SH-SY5Y (cell line): ENCODE data around the gene NFRKB.

Experiments used
- GATA2 ChIP-seq: IDR thresholded peaks from 2 replicates; pipeline ENCODE4 v1.6.1; 2011; ENCODE audit warnings: mild to moderate bottlenecking, low read depth, low read length
- GATA3 ChIP-seq: IDR thresholded peaks from 2 replicates; pipeline ENCODE4 v1.6.1; 2011; ENCODE audit warnings: low read depth, mild to moderate bottlenecking, low read length, moderate library complexity

Gene NFRKB

DNA sequence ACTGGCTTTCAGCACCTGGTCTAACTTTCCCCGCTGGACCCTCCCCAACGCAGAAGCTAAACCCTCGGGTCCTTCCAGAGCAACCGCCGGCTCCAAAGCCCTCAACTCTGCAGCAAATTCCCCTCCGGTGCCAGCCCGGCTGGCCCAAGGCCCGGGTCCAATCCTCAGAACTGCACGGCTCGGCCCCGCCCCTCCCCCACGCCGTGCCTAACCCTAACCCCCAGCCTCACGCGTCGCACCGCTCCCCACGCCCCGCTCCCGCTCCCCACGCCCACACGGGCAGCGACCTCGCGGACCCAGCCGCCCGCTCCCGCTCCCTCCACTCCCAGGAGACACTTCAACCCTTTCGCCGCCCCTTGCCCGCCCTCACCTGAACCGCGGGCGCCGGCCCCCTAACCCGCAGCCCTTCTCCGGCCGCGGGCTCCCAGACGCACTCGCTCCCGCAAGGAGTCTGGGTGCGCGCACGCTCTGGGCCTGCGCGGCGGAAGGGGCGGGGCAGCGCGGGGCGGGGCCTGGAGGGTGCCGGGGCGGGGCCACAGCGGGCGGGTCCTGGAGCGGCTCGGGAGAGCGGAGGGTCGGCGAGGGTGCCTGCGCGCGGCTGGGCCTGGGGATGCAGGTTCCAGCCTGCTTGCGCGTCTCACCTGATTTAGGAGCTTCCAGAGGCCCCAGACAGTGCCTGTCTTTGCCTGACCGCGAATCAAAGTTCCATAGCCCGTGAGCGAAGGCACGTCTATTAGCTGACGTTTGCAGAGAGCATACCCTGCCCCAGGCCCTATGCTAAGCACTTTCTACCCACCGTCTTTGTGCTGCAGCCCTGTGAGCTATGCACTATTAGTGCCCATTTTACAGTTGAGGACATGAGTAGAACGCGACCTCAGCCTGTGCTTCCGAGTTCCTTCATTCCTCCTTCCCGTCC lies at the start of gene NFRKB:
NFRKB (minus strand) TSS at position 453 of the 916 bp plus-strand sequence. CDS start 2,729 bp downstream, outside the sequence.
- TF ChIP-seq GATA3 (no peak), GATA2 (no peak)

DNA sequence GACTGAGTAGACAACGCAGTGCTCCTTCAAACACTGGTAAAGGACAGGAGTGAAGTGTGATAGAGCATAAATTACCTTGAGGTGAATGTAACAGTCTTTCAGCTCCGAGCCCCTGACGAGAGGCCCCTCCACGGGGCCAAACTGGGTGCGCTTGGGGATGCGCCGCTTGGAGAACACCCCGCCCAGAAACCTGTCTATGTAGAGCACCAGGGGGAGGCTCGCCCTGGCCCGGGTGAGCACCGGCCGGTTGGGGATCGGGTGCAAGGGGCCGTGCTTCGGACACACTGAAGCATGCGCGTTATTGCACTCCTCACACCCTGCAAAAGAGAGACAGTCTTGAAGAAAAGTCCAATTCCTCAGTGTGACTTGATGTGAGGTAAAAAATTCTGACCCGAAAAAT lies 49.3 kb upstream of the NFRKB start:
- TF ChIP-seq GATA3 (no peak), GATA2 (no peak)

GRCh38 chr11:129943036-129943435 lies 47.7 kb upstream of the NFRKB start:
- no peak for TF ChIP-seq GATA2
- no peak for TF ChIP-seq GATA3

DNA sequence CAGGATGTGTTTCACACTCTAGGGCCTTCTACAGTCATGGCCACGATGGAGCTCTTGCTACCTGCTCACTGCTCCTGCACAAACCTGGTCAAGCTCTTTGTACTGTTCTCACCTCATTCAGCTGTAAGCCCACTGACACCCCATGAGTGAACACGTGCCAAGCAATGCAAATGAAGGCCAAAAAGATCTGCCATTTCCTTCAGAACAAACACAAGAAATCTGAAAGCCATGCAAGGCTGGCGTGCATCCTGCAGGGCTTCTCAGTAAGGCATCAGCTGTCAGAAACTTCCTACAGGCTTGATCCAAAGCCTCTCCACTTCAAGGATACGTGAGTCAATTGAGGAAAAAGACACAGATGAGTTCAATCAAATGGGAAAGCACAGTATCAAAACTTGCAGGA lies 44.1 kb upstream of the NFRKB start:
- TF ChIP-seq GATA3 (no peak), GATA2 (no peak)

- no peak for TF ChIP-seq GATA3
- TF ChIP-seq GATA2: no peak
These were observed 43.4 kb upstream of the NFRKB start for GRCh38 chr11:129938764-129939163.

DNA sequence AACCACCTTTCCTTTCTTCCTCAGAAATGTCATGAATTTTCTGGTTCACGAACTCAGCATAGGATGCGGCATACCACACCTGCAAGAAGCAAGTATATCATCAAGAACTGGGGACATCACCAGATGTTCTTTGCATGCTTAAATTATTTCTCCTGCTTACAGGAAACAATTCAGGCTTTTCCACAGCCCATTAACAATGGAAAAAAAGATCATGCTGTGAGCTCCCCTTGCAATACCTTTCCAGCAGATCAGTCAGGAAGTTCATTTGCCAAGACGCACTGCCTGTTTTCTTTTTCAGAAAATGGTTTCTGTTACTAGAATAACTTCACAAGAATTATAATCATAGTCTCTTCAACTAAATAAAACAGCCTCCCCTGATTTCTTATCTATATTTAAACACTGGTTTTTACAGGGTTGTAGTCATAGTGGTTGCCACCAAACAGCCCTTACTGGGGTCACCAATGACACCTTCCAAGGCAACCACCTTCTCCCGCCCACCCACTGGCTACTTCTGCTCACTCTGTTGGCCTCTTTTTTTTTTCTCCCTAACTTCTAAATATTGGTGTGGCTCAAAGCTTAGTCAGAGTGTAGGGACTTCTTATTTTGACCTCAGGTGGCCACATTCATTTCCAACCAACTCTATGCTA lies 42.3 kb upstream of the NFRKB start:
- TF ChIP-seq GATA3 (no peak), GATA2 (no peak)

- TF ChIP-seq GATA2: no peak
- TF ChIP-seq GATA3: no peak
These were observed 40.3 kb upstream of the NFRKB start for GRCh38 chr11:129935723-129936122.

GRCh38 chr11:129933891-129934290 lies 38.5 kb upstream of the NFRKB start:
- TF ChIP-seq GATA3 (no peak), GATA2 (no peak)

DNA sequence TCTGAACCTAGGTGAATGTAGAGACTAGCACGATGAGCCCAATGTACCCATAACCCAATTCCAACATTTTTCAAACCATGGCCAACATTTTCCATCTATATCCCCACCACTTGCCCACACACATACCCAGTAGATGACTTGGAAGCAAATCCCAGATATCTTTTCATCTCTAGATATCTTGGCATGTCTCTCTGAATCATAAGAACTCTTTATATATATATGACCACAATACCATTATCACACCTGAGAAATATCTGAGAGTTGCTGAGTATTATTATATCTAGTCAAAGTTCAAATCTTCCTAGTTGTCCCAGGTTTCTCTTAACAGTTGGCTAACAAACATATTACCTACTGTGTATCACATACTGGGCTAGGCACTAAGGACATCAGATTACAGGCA lies 37.9 kb upstream of the NFRKB start:
- TF ChIP-seq GATA2: no peak
- no peak for TF ChIP-seq GATA3

DNA sequence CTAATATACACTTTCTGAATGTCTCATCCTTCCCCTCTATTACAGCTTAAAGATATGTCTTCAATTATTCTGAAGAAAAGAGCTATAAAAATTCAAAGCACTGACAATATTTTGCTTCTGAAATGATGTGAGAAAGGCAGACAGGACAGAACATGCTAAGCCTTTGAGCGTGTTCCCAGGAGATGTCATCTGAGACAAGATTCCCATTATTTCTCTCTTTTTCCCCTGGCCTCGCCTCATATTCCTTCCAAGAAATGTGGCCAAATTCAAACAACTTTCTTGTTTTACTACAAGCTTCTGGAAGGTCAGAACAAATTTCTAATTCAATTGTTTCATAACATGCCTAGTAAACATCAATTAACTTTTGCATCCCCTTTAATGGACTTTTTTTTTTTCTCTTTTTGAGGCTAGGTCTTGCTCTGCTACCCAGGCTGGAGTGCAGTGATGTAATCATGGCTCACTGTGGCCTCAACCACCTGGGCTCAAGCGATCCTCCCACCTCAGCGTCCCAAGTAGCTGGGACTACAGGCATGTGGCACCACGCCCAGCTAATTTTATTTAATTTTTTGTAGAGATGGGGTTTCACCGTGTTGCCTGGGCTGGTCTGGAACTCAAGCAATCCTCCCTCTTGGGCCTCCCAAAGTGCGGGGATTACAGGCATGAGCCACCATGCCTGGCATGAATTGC lies 37.1 kb upstream of the NFRKB start:
- TF ChIP-seq GATA2 (no peak), GATA3 (no peak)

GRCh38 chr11:129930743-129931142 lies 35.4 kb upstream of the NFRKB start:
- TF ChIP-seq GATA2: no peak
- TF ChIP-seq GATA3: no peak

GRCh38 chr11:129930296-129930695 lies 34.9 kb upstream of the NFRKB start:
- TF ChIP-seq GATA2 (no peak), GATA3 (no peak)

DNA sequence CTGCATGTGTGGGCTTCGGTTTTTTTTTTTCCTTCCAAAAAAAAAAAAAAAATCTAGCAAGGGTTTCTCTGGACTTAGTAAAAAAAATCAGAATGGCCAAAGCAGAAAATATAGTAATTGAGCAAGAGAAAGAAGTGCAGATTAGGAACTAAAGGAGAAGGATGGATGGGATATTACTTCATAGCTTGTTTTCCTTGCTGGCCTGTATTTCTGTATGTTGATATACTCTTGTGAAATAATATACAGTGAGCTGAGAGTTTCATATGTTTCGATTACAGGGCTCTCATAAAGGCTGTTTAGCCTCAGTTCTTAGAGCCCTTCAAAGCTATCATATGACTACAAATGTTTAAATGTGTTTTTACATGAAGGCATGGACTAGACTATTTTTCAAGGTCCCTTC lies 34.3 kb upstream of the NFRKB start:
- TF ChIP-seq GATA2: no peak
- TF ChIP-seq GATA3: no peak

GRCh38 chr11:129928923-129929692 lies 33.7 kb upstream of the NFRKB start:
- TF ChIP-seq GATA2 (no peak), GATA3 (no peak)
